NCI-H2171 treated with DMSO at 0.1 percent for 48 hours (cell line): ENCODE results near the gene MED8.

Experiments used
- DNase-seq: peaks from one replicate; lab custom pipeline; 2025; lab: John Stamatoyannopoulos, UW

The MED8 gene

GRCh38 chr1:43334453-43335205, 55.0 kb downstream of the MED8 start:
- no peak for DNase-seq
